Hepatocyte (in vitro differentiated cells): ENCODE measurements around the gene ZNF503.

Experiments
- EZH2 ChIP-seq: fragments of 200-600 bp; sonication (generic); IDR thresholded peaks from 2 replicates; pipeline ENCODE4 v1.6.1; 2016; ENCODE audit warnings: antibody characterized with exemption, mild to moderate bottlenecking, borderline replicate concordance
- EZH2phosphoT487 ChIP-seq: fragments of 200-600 bp; sonication (generic); IDR thresholded peaks from one replicate; pipeline ENCODE4 v1.6.1; 2018; ENCODE audit warnings: antibody characterized with exemption, mild to moderate bottlenecking, low read depth, moderate library complexity; ENCODE audit not compliant: unreplicated experiment, severe bottlenecking
- TF ChIP-seq, protein P1 (sequence below): fragments of 200-600 bp; sonication (generic); IDR thresholded peaks from 2 replicates; pipeline ENCODE4 v1.5.1; 2016; ENCODE audit warnings: antibody characterized with exemption, mild to moderate bottlenecking; ENCODE audit not compliant: poor library complexity

DNA sequence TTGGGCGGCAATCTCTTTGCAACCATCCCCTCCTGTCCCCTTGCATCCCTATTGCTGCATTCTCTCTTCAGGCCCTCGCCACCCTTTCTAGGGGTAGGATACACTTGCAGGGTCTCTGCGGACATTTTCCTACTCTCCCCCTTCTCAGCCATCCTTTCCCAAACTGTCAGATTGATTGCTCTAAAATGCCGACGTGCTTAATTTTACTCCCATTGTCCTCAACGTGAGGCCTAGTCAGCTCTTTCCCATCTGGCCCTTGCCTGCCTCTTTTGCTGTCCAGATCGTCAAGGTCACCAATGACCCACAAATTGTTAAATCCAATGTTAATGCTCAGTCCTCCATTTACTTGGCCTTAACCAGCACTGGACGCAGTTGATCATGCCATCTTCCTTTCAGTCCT lies 17.1 kb upstream of the ZNF503 start:
- TF ChIP-seq, protein P1, sequence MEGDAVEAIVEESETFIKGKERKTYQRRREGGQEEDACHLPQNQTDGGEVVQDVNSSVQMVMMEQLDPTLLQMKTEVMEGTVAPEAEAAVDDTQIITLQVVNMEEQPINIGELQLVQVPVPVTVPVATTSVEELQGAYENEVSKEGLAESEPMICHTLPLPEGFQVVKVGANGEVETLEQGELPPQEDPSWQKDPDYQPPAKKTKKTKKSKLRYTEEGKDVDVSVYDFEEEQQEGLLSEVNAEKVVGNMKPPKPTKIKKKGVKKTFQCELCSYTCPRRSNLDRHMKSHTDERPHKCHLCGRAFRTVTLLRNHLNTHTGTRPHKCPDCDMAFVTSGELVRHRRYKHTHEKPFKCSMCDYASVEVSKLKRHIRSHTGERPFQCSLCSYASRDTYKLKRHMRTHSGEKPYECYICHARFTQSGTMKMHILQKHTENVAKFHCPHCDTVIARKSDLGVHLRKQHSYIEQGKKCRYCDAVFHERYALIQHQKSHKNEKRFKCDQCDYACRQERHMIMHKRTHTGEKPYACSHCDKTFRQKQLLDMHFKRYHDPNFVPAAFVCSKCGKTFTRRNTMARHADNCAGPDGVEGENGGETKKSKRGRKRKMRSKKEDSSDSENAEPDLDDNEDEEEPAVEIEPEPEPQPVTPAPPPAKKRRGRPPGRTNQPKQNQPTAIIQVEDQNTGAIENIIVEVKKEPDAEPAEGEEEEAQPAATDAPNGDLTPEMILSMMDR: no peak
- TF ChIP-seq EZH2 (no peak), EZH2phosphoT487 (no peak)
